ENCODE measurements around the gene TMEM94. TPM values are rescaled to one million over a fixed set of nuclear protein-coding genes. Genes with fewer than 3 reads are reported as not detected.

TMEM94 gene
- total and polyA plus RNA-seq, 2 of the 13 experiments (the other 11 are each of a cell fraction or from before 2014, with no cell fraction given), result 32.6 to 134 TPM

GRCh38 chr17:75524970-75525805 lies 68.8 kb downstream of the TMEM94 start, which contains the start of gene LLGL2 (continued):
- TF ChIP-seq GPN1 (CRISPR knock-in tag; IDR thresholded peaks at IDR 0.05; ENCODE audit: borderline replicate concordance) (no peak), ZBTB33 (CRISPR knock-in tag; IDR thresholded peaks at IDR 0.05) (peak; percentile 57; the same call in 1 of the 2 replicates), NPAS2 (CRISPR knock-in tag; IDR thresholded peaks at IDR 0.05; ENCODE audit: borderline replicate concordance) (no peak), DPF2 (CRISPR knock-in tag; IDR thresholded peaks at IDR 0.05; ENCODE audit: borderline replicate concordance, low read depth) (peak; percentile 24; the same call in 1 of the 2 replicates), ZNF652 (CRISPR knock-in tag; IDR thresholded peaks at IDR 0.05; ENCODE audit: borderline replicate concordance, low read depth) (no peak), ZNF543 (CRISPR knock-in tag; IDR thresholded peaks at IDR 0.05) (peak; percentile 91), ZMYM2 (CRISPR knock-in tag; IDR thresholded peaks at IDR 0.05) (no peak), NR2F6 (IDR thresholded peaks at IDR 0.05) (no peak), NR2F6 (CRISPR knock-in tag; IDR thresholded peaks at IDR 0.05) (no peak; the same call in 1 of the 2 replicates)
- TF ChIP-seq, protein P1, sequence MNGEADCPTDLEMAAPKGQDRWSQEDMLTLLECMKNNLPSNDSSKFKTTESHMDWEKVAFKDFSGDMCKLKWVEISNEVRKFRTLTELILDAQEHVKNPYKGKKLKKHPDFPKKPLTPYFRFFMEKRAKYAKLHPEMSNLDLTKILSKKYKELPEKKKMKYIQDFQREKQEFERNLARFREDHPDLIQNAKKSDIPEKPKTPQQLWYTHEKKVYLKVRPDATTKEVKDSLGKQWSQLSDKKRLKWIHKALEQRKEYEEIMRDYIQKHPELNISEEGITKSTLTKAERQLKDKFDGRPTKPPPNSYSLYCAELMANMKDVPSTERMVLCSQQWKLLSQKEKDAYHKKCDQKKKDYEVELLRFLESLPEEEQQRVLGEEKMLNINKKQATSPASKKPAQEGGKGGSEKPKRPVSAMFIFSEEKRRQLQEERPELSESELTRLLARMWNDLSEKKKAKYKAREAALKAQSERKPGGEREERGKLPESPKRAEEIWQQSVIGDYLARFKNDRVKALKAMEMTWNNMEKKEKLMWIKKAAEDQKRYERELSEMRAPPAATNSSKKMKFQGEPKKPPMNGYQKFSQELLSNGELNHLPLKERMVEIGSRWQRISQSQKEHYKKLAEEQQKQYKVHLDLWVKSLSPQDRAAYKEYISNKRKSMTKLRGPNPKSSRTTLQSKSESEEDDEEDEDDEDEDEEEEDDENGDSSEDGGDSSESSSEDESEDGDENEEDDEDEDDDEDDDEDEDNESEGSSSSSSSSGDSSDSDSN (CRISPR knock-in tag; IDR thresholded peaks at IDR 0.05), result peak; percentile 90
- TF ChIP-seq, protein P2, sequence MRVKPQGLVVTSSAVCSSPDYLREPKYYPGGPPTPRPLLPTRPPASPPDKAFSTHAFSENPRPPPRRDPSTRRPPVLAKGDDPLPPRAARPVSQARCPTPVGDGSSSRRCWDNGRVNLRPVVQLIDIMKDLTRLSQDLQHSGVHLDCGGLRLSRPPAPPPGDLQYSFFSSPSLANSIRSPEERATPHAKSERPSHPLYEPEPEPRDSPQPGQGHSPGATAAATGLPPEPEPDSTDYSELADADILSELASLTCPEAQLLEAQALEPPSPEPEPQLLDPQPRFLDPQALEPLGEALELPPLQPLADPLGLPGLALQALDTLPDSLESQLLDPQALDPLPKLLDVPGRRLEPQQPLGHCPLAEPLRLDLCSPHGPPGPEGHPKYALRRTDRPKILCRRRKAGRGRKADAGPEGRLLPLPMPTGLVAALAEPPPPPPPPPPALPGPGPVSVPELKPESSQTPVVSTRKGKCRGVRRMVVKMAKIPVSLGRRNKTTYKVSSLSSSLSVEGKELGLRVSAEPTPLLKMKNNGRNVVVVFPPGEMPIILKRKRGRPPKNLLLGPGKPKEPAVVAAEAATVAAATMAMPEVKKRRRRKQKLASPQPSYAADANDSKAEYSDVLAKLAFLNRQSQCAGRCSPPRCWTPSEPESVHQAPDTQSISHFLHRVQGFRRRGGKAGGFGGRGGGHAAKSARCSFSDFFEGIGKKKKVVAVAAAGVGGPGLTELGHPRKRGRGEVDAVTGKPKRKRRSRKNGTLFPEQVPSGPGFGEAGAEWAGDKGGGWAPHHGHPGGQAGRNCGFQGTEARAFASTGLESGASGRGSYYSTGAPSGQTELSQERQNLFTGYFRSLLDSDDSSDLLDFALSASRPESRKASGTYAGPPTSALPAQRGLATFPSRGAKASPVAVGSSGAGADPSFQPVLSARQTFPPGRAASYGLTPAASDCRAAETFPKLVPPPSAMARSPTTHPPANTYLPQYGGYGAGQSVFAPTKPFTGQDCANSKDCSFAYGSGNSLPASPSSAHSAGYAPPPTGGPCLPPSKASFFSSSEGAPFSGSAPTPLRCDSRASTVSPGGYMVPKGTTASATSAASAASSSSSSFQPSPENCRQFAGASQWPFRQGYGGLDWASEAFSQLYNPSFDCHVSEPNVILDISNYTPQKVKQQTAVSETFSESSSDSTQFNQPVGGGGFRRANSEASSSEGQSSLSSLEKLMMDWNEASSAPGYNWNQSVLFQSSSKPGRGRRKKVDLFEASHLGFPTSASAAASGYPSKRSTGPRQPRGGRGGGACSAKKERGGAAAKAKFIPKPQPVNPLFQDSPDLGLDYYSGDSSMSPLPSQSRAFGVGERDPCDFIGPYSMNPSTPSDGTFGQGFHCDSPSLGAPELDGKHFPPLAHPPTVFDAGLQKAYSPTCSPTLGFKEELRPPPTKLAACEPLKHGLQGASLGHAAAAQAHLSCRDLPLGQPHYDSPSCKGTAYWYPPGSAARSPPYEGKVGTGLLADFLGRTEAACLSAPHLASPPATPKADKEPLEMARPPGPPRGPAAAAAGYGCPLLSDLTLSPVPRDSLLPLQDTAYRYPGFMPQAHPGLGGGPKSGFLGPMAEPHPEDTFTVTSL (CRISPR knock-in tag; IDR thresholded peaks at IDR 0.05; ENCODE audit: borderline replicate concordance), result 0 out of 2 replicates have a peak, but pooled peaks have one; percentile 16

Data from HepG2 (cell line).